Activated naive CD8-positive, alpha-beta T cell treated with anti-CD3 and anti-CD28 coated beads, Interleukin-2, amount 10 ng/mL, durations not matched to agents 7 days and 5 days (primary cell): ENCODE results near the gene TBC1D16. TPM values are rescaled to one million over a fixed set of nuclear protein-coding genes. Genes with fewer than 3 reads are reported as not detected.

Experiments
- ATAC-seq: fragments of 150-1000 bp; cut with Tn5 transposase; one replicate; pipeline ENCODE4 v1.10.0; 2021; ENCODE audit warnings: low read depth, moderate library complexity
- POLR2A ChIA-PET: fragments of 350-600 bp; sonication (Branson Sonifier 250); formaldehyde crosslinking; loops from one replicate; lab custom pipeline; 2021; ENCODE audit warnings: antibody characterized with exemption; lab: Charles Lee
- DNase-seq: peaks from one replicate; pipeline ENCODE4 v3.0.0; 2021
- H3K27ac Mint-ChIP-seq: one replicate; pipeline ENCODE4 v1.8.0; 2022; ENCODE audit warnings: mild to moderate bottlenecking, mixed read lengths
- H3K27me3 Mint-ChIP-seq: one replicate; pipeline ENCODE4 v1.8.0; 2022; ENCODE audit warnings: mild to moderate bottlenecking, moderate library complexity, mixed read lengths
- H3K36me3 Mint-ChIP-seq: one replicate; pipeline ENCODE4 v1.8.0; 2021; ENCODE audit warnings: mild to moderate bottlenecking, mixed read lengths
- H3K4me1 Mint-ChIP-seq: one replicate; pipeline ENCODE4 v1.8.0; 2021; ENCODE audit warnings: mixed read lengths
- H3K4me3 Mint-ChIP-seq: one replicate; pipeline ENCODE4 v1.8.0; 2022; ENCODE audit warnings: mild to moderate bottlenecking, moderate library complexity, mixed read lengths
- H3K9me3 Mint-ChIP-seq: one replicate; pipeline ENCODE4 v1.8.0; 2021; ENCODE audit warnings: mixed read lengths
- total RNA-seq, 2 experiments: library from RNA; stranded (reverse); gene quantifications; one replicate each; pipeline ENCODE4 v1.2.3, GENCODE V29; 2021

The TBC1D16 gene
- total RNA-seq, 2 experiments from 2014 or later: 2.1 TPM

DNA sequence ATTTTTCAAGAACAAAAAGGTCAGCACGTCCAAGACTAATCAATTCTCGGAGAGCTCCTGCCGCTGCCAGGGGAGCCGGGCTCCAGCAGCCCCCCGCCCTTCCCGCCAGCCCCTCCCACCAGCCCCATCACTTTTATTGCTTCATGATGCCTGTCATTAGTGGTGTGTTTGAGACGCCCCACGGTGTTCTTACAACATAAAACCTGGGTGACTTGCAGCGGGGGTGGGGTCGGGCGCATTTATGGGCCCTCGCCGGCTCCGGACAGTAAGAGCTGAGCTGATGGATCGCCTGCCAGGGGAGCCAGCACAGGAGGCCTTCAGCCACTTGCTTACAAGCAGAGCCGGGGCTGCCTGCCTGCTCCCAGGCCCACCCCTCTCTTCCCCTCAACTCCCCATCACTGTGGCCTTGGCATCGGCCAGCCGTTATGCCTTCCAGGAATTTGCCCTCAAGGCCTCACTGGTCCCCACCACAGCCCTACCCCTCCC lies 113.5 kb downstream of the TBC1D16 start:
- ATAC-seq (no peak), DNase-seq (no peak)
- H3K36me3 Mint-ChIP-seq: no peaks in the 10 kb centered on the region
- H3K27ac Mint-ChIP-seq: peak overlapping the region; percentile 80
- no peaks in the 10 kb centered on the region for H3K9me3 Mint-ChIP-seq
- H3K4me3 Mint-ChIP-seq: no peak overlapping the region
- POLR2A ChIA-PET: no interaction called here
- H3K4me1 Mint-ChIP-seq: peaks cover 8% of the 10 kb centered on the region
- peaks cover 6% of the 10 kb centered on the region for H3K27me3 Mint-ChIP-seq

- Mint-ChIP-seq H3K4me1 (peaks cover 5% of the 10 kb centered on the region), H3K9me3 (no peaks in the 10 kb centered on the region), H3K27ac (peak overlapping the region; percentile 80), H3K36me3 (no peaks in the 10 kb centered on the region), H3K27me3 (peaks cover 6% of the 10 kb centered on the region), H3K4me3 (peak overlapping the region; percentile 30)
- no peak for DNase-seq
- POLR2A ChIA-PET: interaction anchor here (2.3 kb wide), 1 partner anchor 85 kb away, joined by 6 read pairs; no protein-coding TSS in a partner anchor
- peak; percentile 55 for ATAC-seq
Observed at GRCh38 chr17:79921411-79922115, 114.1 kb downstream of the TBC1D16 start.

GRCh38 chr17:79920751-79921410 lies 114.8 kb downstream of the TBC1D16 start:
- POLR2A ChIA-PET: interaction anchor here (2.3 kb wide), 1 partner anchor 84 kb away, joined by 6 read pairs; no protein-coding TSS in a partner anchor
- Mint-ChIP-seq H3K27me3 (peaks cover 6% of the 10 kb centered on the region), H3K27ac (peak overlapping the region; percentile 80), H3K9me3 (no peaks in the 10 kb centered on the region), H3K36me3 (no peaks in the 10 kb centered on the region), H3K4me3 (no peak overlapping the region), H3K4me1 (peaks cover 4% of the 10 kb centered on the region)
- peak; percentile 16 for ATAC-seq
- DNase-seq: no peak

DNA sequence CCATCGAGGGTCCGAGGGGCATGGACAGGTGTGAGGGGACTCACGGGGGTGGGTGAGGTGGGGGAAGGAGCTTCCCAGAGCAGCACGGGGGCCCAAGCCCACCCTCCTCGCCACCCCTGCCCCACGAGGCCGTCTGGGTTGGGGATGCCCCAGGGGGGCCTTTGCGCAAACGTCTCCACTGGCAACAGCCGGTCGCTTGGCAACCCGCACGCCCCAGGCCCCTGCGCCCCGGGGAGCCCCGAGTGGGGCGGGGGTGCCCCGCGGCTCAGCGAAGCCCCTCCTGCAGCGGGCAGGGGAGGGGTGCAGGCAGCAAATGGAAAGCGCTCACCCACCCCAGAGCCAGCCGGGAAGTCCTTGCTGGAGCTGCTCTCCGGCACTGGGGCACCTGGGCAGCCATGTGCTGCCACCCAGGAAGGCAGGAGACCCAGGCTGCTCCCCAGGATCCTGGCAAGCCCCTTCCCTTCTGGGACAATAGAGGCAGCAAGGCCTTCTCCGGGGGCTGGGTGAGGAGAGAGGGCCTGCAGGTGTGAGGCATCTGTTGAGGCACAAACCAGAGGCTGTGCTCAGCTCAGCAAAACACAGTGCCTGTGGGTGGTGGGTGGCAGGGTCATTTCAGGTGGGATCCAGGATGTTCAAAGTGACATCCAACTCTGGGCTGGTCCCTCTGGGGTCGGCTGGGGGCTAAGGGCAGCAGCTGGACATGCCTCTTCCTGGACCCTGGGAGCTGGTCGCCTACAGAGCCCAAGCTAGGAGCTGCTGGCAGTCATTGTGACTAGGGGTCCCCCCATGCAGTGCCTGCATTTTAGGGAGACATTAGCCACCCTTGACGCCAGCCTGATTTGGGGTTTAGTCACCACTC lies 115.6 kb downstream of the TBC1D16 start:
- H3K9me3 Mint-ChIP-seq: no peaks in the 10 kb centered on the region
- no peak overlapping the region for H3K27ac Mint-ChIP-seq
- H3K27me3 Mint-ChIP-seq: peaks cover 6% of the 10 kb centered on the region
- no peaks in the 10 kb centered on the region for H3K36me3 Mint-ChIP-seq
- DNase-seq (no peak), ATAC-seq (no peak)
- H3K4me1 Mint-ChIP-seq: peaks cover 3% of the 10 kb centered on the region
- POLR2A ChIA-PET: interaction anchor here (1.1 to 2.3 kb wide), 2 partner anchors 11 to 83 kb away, joined by 3 to 6 read pairs; no protein-coding TSS in a partner anchor
- H3K4me3 Mint-ChIP-seq: no peak overlapping the region

DNA sequence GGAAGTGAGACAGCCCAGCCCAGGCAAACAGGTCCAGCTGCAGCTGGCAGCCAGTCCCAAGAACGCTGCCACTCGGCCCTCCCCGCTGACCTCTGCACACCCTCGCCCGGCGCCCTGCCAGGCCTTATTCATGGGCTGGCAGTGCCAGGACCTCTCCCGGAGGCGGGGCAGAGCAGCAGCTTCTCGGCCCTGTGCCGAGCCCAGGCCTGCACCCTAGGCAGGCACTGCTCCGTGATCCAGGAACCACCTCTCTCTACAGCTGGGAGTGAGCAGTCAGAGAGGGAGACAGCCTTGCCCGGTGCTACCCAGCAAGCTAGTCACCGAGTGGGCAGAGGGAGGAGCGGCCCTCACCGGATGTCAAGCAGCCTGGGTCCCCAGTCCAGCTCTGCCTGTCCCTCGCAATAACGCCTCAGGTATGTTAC lies 116.5 kb downstream of the TBC1D16 start:
- no peak overlapping the region for H3K27ac Mint-ChIP-seq
- peaks cover under 1% of the 10 kb centered on the region for H3K4me1 Mint-ChIP-seq
- no peaks in the 10 kb centered on the region for H3K9me3 Mint-ChIP-seq
- H3K27me3 Mint-ChIP-seq: peaks cover 2% of the 10 kb centered on the region
- no peak overlapping the region for H3K4me3 Mint-ChIP-seq
- POLR2A ChIA-PET: interaction anchor here (1.1 to 2.3 kb wide), 2 partner anchors 12 to 82 kb away, joined by 3 to 6 read pairs; no protein-coding TSS in a partner anchor
- ATAC-seq (no peak), DNase-seq (no peak)
- no peaks in the 10 kb centered on the region for H3K36me3 Mint-ChIP-seq

GRCh38 chr17:79918581-79919163 lies 117.0 kb downstream of the TBC1D16 start:
- POLR2A ChIA-PET: no interaction called here
- no peaks in the 10 kb centered on the region for H3K9me3 Mint-ChIP-seq
- no peaks in the 10 kb centered on the region for H3K4me1 Mint-ChIP-seq
- DNase-seq (no peak), ATAC-seq (no peak)
- H3K27me3 Mint-ChIP-seq: peaks cover 2% of the 10 kb centered on the region
- H3K36me3 Mint-ChIP-seq: no peaks in the 10 kb centered on the region
- no peak overlapping the region for H3K4me3 Mint-ChIP-seq
- no peak overlapping the region for H3K27ac Mint-ChIP-seq

GRCh38 chr17:79917902-79918484 lies 117.7 kb downstream of the TBC1D16 start:
- Mint-ChIP-seq H3K4me1 (no peaks in the 10 kb centered on the region), H3K9me3 (no peaks in the 10 kb centered on the region), H3K27me3 (peaks cover 2% of the 10 kb centered on the region), H3K36me3 (no peaks in the 10 kb centered on the region), H3K27ac (no peak overlapping the region), H3K4me3 (no peak overlapping the region)
- ATAC-seq (no peak), DNase-seq (no peak)
- POLR2A ChIA-PET: no interaction called here

GRCh38 chr17:79916991-79917901 lies 118.4 kb downstream of the TBC1D16 start:
- H3K4me3 Mint-ChIP-seq: no peak overlapping the region
- POLR2A ChIA-PET: interaction anchor here (1.2 kb wide), 1 partner anchor 81 kb away, joined by 3 read pairs; no protein-coding TSS in a partner anchor
- ATAC-seq (no peak), DNase-seq (no peak)
- H3K27me3 Mint-ChIP-seq: peaks cover 2% of the 10 kb centered on the region
- H3K4me1 Mint-ChIP-seq: no peaks in the 10 kb centered on the region
- H3K36me3 Mint-ChIP-seq: no peaks in the 10 kb centered on the region
- H3K9me3 Mint-ChIP-seq: no peaks in the 10 kb centered on the region
- no peak overlapping the region for H3K27ac Mint-ChIP-seq

DNA sequence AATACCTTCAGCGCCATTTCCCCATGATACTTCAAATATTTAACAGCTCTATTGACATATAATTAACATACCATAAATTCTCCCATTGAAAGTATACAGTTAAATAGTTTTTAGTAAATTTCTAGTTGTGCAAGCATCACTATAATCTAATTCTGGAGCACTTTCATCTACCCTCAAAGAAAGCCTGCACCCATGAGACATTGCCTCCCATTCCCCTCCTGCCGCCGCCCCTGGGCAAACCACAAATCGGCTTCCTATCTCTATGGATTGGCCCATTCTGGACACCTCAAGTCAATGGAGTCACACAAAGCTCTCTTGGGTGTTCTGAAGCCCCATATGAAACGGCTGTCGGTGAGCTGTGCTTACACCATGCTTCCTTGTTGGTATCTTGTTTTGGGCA lies 119.2 kb downstream of the TBC1D16 start:
- H3K36me3 Mint-ChIP-seq: no peaks in the 10 kb centered on the region
- H3K4me1 Mint-ChIP-seq: no peaks in the 10 kb centered on the region
- no peak for ATAC-seq
- H3K4me3 Mint-ChIP-seq: no peak overlapping the region
- H3K9me3 Mint-ChIP-seq: no peaks in the 10 kb centered on the region
- DNase-seq: no peak
- no peaks in the 10 kb centered on the region for H3K27me3 Mint-ChIP-seq
- no peak overlapping the region for H3K27ac Mint-ChIP-seq
- POLR2A ChIA-PET: interaction anchor here (1.2 kb wide), 1 partner anchor 80 kb away, joined by 3 read pairs; no protein-coding TSS in a partner anchor

DNA sequence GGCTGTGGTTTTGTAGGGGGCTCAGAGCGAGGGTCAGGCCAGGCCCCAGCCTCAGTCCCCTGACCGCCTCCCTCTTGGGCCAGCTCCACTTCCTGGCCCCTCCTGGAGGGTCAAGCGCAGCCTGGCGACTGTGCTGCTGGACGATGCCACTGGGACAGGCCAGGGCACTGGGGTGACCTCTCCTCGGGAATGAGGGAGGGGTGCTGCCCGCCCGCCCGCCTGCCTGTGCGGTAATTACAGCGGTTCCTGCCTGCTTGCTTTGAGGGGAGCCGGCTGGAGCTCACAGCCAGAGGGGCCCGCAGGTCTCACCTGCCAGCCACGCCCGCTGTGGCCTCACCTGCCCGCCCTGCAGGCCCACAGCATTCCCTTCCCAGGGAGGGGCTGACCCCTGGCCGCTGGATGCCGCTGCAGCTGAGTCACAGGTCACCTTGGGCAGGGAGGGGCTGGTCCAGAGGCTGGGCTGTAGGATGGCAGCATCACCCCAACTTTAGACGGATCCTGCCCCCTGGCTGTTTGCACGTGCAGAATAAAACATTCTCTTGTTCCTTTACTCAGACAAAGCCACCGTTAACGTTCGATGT lies 119.7 kb downstream of the TBC1D16 start:
- H3K27ac Mint-ChIP-seq: no peak overlapping the region
- no peaks in the 10 kb centered on the region for H3K4me1 Mint-ChIP-seq
- POLR2A ChIA-PET: interaction anchor here (1.2 kb wide), 1 partner anchor 79 kb away, joined by 3 read pairs; no protein-coding TSS in a partner anchor
- DNase-seq (no peak), ATAC-seq (peak; percentile 19)
- no peaks in the 10 kb centered on the region for H3K36me3 Mint-ChIP-seq
- H3K9me3 Mint-ChIP-seq: no peaks in the 10 kb centered on the region
- no peaks in the 10 kb centered on the region for H3K27me3 Mint-ChIP-seq
- no peak overlapping the region for H3K4me3 Mint-ChIP-seq
